Keratinocyte (primary cell): Measurements from ENCODE around the gene SNCA. TPM values are rescaled to one million over a fixed set of nuclear protein-coding genes. Genes with fewer than 3 reads are reported as not detected.

Experiments used
- DNase-seq: peaks from one replicate; pipeline ENCODE4 v3.0.0-alpha.2; 2011; ENCODE audit warnings: low read depth, missing footprints, low spot score
- FAIRE-seq: peaks from 2 replicates; lab custom pipeline; 2011; peaks lifted over from hg19 to GRCh38; lab: Jason Lieb, UNC
- H2AFZ ChIP-seq: 2 replicates; pipeline ENCODE4 v1.6.0; 2012; ENCODE audit warnings: low read length, control low read depth, inconsistent platforms; ENCODE audit not compliant: control insufficient read depth
- H3K27ac ChIP-seq: 2 replicates; pipeline ENCODE4 v1.5.1; 2011; ENCODE audit warnings: low read length; ENCODE audit not compliant: control insufficient read depth, insufficient read depth
- H3K27me3 ChIP-seq: 3 replicates; pipeline ENCODE4 v1.6.0; 2011; ENCODE audit warnings: low read length; ENCODE audit not compliant: control insufficient read depth, insufficient read depth; ENCODE audit errors: extremely low read depth
- H3K36me3 ChIP-seq, 2 experiments: 2 replicates in 1 of 2; 3 replicates in 1 of 2; pipeline ENCODE4 v1.5.1; 2011; ENCODE audit warnings: low read length in 2 of 2, mild to moderate bottlenecking in 1 of 2; ENCODE audit not compliant: control insufficient read depth in 2 of 2, insufficient read depth in 2 of 2; ENCODE audit errors: extremely low read depth in 1 of 2
- H3K4me1 ChIP-seq: 3 replicates; pipeline ENCODE4 v1.5.1; 2011; ENCODE audit warnings: low read length; ENCODE audit not compliant: control insufficient read depth, insufficient read depth; ENCODE audit errors: extremely low read depth
- H3K4me2 ChIP-seq: 3 replicates; pipeline ENCODE4 v1.6.0; 2011; ENCODE audit warnings: low read depth, low read length; ENCODE audit not compliant: control insufficient read depth, insufficient read depth; ENCODE audit errors: extremely low read depth
- H3K4me3 ChIP-seq, 3 experiments: fragments of 200-600 bp in 1 of 3; sonication (generic) in 1 of 3; 2 replicates in 2 of 3; 3 replicates in 1 of 3; pipeline ENCODE4 v1.5.1; 2011 to 2016; ENCODE audit warnings: low read length in 3 of 3, mild to moderate bottlenecking in 3 of 3, control low read depth in 2 of 3, inconsistent platforms in 1 of 3, low read depth in 1 of 3, mixed read lengths in 1 of 3, mixed run types in 1 of 3, moderate library complexity in 1 of 3; ENCODE audit not compliant: control insufficient read depth in 2 of 3, insufficient read depth in 2 of 3; ENCODE audit errors: extremely low read depth in 1 of 3
- H3K79me2 ChIP-seq: 2 replicates; pipeline ENCODE4 v1.6.0; 2012; ENCODE audit warnings: low read length; ENCODE audit not compliant: control insufficient read depth, insufficient read depth
- H3K9ac ChIP-seq: 3 replicates; pipeline ENCODE4 v1.6.0; 2011; ENCODE audit warnings: low read length; ENCODE audit not compliant: control insufficient read depth, insufficient read depth; ENCODE audit errors: extremely low read depth
- H3K9me1 ChIP-seq: 3 replicates; pipeline ENCODE4 v1.6.0; 2011; ENCODE audit warnings: low read length; ENCODE audit not compliant: control insufficient read depth, insufficient read depth; ENCODE audit errors: extremely low read depth
- H3K9me3 ChIP-seq: 2 replicates; pipeline ENCODE4 v1.5.1; 2012; ENCODE audit warnings: low read depth, low read length; ENCODE audit not compliant: control insufficient read depth
- H4K20me1 ChIP-seq: 3 replicates; pipeline ENCODE4 v1.6.0; 2011; ENCODE audit warnings: low read length; ENCODE audit not compliant: control insufficient read depth, insufficient read depth; ENCODE audit errors: extremely low read depth
- CTCF ChIP-seq, 3 experiments: IDR thresholded peaks in 1 of 3; conservative IDR thresholded peaks in 1 of 3; optimal IDR thresholded peaks in 1 of 3; 2 replicates in 2 of 3; 3 replicates in 1 of 3; pipeline versions ENCODE3 to v1.5.1; 2011; ENCODE audit warnings: low read length in 3 of 3, mild to moderate bottlenecking in 3 of 3, moderate library complexity in 2 of 3, control low read depth in 1 of 3, inconsistent platforms in 1 of 3; ENCODE audit not compliant: insufficient read depth in 2 of 3; ENCODE audit errors: extremely low read depth in 1 of 3
- EZH2 ChIP-seq: IDR thresholded peaks from one replicate; pipeline ENCODE4 v1.6.1; 2012; ENCODE audit warnings: inconsistent platforms, mild to moderate bottlenecking, low read length, moderate library complexity
- dilution Hi-C: fragments of 300-500 bp; cut with MboI; formaldehyde crosslinking; loops from one replicate; pipeline ENCODE4 v1.7.0; 2020; ENCODE audit warnings: low sequenced_read_pairs; ENCODE audit not compliant: extremely low pct_ligation_motif_present
- polyA plus RNA-seq, 5 experiments: library from polyadenylated mRNA; depleted of rRNA in 3 of 5; stranded (reverse) in 3 of 5; stranded (forward) in 1 of 5; unstranded in 1 of 5; fragments of >200 nt; gene quantifications; 1 replicate in 1 of 5; 2 replicates in 3 of 5; 3 replicates in 1 of 5; pipeline versions ENCODE4 v1.2.1 to v1.2.3, GENCODE V29; 2011 to 2012; ENCODE audit warnings: missing spikeins in 2 of 5, low read depth in 1 of 5, low replicate concordance in 1 of 5

SNCA gene
- polyA plus RNA-seq, 1 donor (not counting 4 experiments of a cell fraction or from before 2014, with no cell fraction given), result 61.3 TPM

DNA sequence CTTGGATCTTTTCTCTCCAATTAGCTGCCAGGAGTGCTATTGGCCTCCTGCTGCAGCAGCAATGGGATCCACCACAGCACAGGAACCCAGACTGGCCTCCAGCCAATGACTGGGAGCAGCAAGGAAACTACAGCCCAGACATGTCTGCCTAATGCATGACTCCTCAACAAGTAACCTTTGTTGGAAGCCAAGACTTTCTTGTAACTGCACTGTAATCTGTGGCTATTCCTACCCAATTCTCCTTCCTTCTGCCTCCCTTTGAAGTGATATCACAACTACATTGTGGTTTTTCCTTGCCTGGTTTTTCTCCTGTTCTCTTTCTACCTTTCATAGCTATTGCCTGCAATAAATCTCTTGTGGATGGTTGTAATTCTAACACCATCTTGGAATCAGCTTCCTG lies 39.8 kb downstream of the SNCA start:
- dilution Hi-C loops, result no loop called here
- H3K4me2 ChIP-seq, result peak overlapping the region; percentile 50
- peak; percentile 11 for DNase-seq
- H3K4me3 ChIP-seq, result no peak overlapping the region
- H3K79me2 ChIP-seq, result no peaks in the 10 kb centered on the region
- no peaks in the 10 kb centered on the region for H3K9me1 ChIP-seq
- H3K4me1 ChIP-seq, result peaks cover 19% of the 10 kb centered on the region
- no peaks in the 10 kb centered on the region for H3K36me3 ChIP-seq
- peak overlapping the region; percentile 33 for H3K27ac ChIP-seq
- no peaks in the 10 kb centered on the region for H4K20me1 ChIP-seq
- FAIRE-seq, result peak; percentile 99
- H3K9me3 ChIP-seq, result no peaks in the 10 kb centered on the region
- H3K9ac ChIP-seq, result no peak overlapping the region
- TF ChIP-seq CTCF (optimal IDR thresholded peaks at IDR 0.05 in 1 of 3, IDR thresholded peaks at IDR 0.05 in 1 of 3, conservative IDR thresholded peaks at IDR 0.05 in 1 of 3; ENCODE audit: extremely low read depth in 1 of 3, insufficient read depth in 2 of 3, low read length in 3 of 3), result no peak
- no peak for TF ChIP-seq EZH2
- peak overlapping the region; percentile 64 for H2AFZ ChIP-seq
- no peaks in the 10 kb centered on the region for H3K27me3 ChIP-seq

DNA sequence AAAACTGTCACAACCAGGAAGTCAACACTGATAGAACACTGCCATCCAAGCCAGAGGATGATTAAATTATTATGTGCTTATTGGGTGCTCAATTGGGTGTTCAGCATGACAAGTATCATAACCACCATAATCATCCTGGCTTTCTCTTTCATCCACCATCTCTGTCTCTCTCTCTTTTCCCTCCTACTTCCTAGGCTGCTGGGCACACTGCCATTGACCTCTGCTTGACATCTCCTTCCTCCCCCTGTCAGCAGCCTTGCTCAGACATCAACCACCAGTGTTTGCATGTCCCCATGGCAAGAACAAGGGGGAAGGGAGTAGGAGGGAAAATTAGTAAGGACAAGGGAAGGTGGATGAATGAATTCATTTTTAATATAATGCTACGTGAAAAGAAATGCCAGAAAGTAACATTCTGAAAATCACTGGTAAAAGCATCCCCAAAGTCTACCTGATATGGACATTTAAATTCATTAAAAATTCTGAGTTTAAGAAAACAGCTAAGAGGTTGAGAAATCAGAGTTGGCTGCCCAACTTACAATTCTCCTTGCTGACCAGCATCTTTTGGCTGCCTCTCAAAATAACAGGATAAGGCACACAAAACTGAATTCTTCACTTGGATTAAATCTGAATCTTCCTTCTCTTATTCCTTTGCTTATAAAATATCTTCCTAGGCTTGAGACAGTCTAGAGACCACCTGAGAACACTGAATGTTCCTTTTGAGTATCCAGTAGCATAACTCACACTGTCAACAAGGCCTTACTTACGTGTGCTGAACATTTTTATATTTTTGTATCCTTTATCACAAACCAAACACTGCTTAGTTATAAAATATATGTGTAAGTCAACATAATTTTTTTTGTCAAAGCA lies 48.5 kb downstream of the SNCA start:
- no peaks in the 10 kb centered on the region for H3K27me3 ChIP-seq
- no peak overlapping the region for H3K4me3 ChIP-seq

More for the DNA sequence above, 48.5 kb downstream of the SNCA start:
- Histone ChIP-seq H3K27ac (no peak overlapping the region), H3K9ac (no peak overlapping the region), H4K20me1 (no peaks in the 10 kb centered on the region), H3K79me2 (no peaks in the 10 kb centered on the region), H3K9me3 (no peaks in the 10 kb centered on the region), H3K4me1 (no peaks in the 10 kb centered on the region), H2AFZ (no peak overlapping the region), H3K36me3 (no peaks in the 10 kb centered on the region), H3K4me2 (no peak overlapping the region), H3K9me1 (no peaks in the 10 kb centered on the region)
- TF ChIP-seq CTCF (optimal IDR thresholded peaks at IDR 0.05 in 1 of 3, IDR thresholded peaks at IDR 0.05 in 1 of 3, conservative IDR thresholded peaks at IDR 0.05 in 1 of 3; ENCODE audit: extremely low read depth in 1 of 3, insufficient read depth in 2 of 3, low read length in 3 of 3) (no peak), EZH2 (no peak)
- dilution Hi-C loops, result no loop called here
- no peak for DNase-seq
- no peak for FAIRE-seq
